Mucosa of gallbladder (tissue), 1 donor: ENCODE measurements around the gene OR2C3. TPM values are rescaled to one million over a fixed set of nuclear protein-coding genes. Genes with fewer than 3 reads are reported as not detected.
"Not testable (repeated sequence)": the region's sequence is repeated elsewhere in the genome, so short reads cannot be mapped to it uniquely, and the experiment has no call there.

Experiments
- DNase-seq: peaks from one replicate; pipeline ENCODE4 v3.0.0-alpha.2; 2020; ENCODE audit warnings: low spot score
- total RNA-seq: library from RNA; stranded (reverse); gene quantifications from one replicate; pipeline ENCODE4 v1.2.1, GENCODE V29; 2021
- donor health status: DM: no; HTN: no; CAD: no.

The OR2C3 gene
- total RNA-seq, 1 donor from 2014 or later = 0.03 TPM

- no peak for DNase-seq
These were observed 18.2 kb downstream of the OR2C3 start for GRCh38 chr1:247517795-247518612.

GRCh38 chr1:247506831-247507230, 29.4 kb downstream of the OR2C3 start:
- DNase-seq = no peak

GRCh38 chr1:247500865-247501264, 35.4 kb downstream of the OR2C3 start:
- no peak for DNase-seq

GRCh38 chr1:247496581-247497285, 39.5 kb downstream of the OR2C3 start:
- no peak for DNase-seq

GRCh38 chr1:247494767-247495166, 41.5 kb downstream of the OR2C3 start:
- DNase-seq = no peak

GRCh38 chr1:247493106-247493505, 43.1 kb downstream of the OR2C3 start:
- DNase-seq = no peak

GRCh38 chr1:247491328-247491727, 44.9 kb downstream of the OR2C3 start:
- DNase-seq = no peak

- no peak for DNase-seq
These were observed 49.2 kb downstream of the OR2C3 start for GRCh38 chr1:247487057-247487456.

- DNase-seq = no peak
These were observed 53.5 kb downstream of the OR2C3 start for GRCh38 chr1:247482747-247483146.

- not testable (repeated sequence) for DNase-seq
These were observed 59.7 kb downstream of the OR2C3 start for GRCh38 chr1:247476328-247477058.

GRCh38 chr1:247475793-247476192, 60.4 kb downstream of the OR2C3 start:
- DNase-seq = no peak

Other genes starting within 250 kb of the OR2C3 start
- 20.6 TPM for gene ZNF496, start 204.6 kb downstream of the OR2C3 start, total RNA-seq
- gene NLRP3, start 120.3 kb downstream of the OR2C3 start, total RNA-seq = 5.6 TPM
- not detected for gene OR2B11, start 78.3 kb downstream of the OR2C3 start, total RNA-seq
- 1.3 TPM for gene GCSAML, start 12.7 kb upstream of the OR2C3 start, total RNA-seq
- not detected for gene OR2G2, start 51.9 kb upstream of the OR2C3 start, total RNA-seq
- gene OR2G3, start 69.1 kb upstream of the OR2C3 start, total RNA-seq = not detected
- not detected for gene OR13G1, start 143.3 kb upstream of the OR2C3 start, total RNA-seq
- gene OR6F1, start 180.2 kb upstream of the OR2C3 start, total RNA-seq = not detected
- gene OR14K1, start 202.2 kb upstream of the OR2C3 start, total RNA-seq = not detected
- gene OR14A2, start 211.7 kb upstream of the OR2C3 start, total RNA-seq = not detected
- not detected for gene OR1C1, start 224.1 kb upstream of the OR2C3 start, total RNA-seq